HepG2 (cell line): Measurements from ENCODE around the gene LRRC25. TPM values are rescaled to one million over a fixed set of nuclear protein-coding genes. Genes with fewer than 3 reads are reported as not detected.

Source experiments
- CAMTA2 ChIP-seq: sonication (generic); formaldehyde crosslinking; IDR thresholded peaks from 2 replicates; pipeline ENCODE4 v1.4.0; 2020; ENCODE audit warnings: mild to moderate bottlenecking, missing genetic modification reagents, borderline replicate concordance
- GABPB1 ChIP-seq: IDR thresholded peaks from 2 replicates; pipeline ENCODE4 v1.6.1; 2016; ENCODE audit warnings: mild to moderate bottlenecking, missing genetic modification reagents, moderate library complexity, missing compliant biosample characterization
- HOXA5 ChIP-seq: sonication (generic); formaldehyde crosslinking; IDR thresholded peaks from 2 replicates; pipeline ENCODE4 v1.4.0; 2020; ENCODE audit warnings: missing genetic modification reagents
- KDM5A ChIP-seq: fragments of 200-600 bp; sonication (generic); IDR thresholded peaks from 2 replicates; pipeline ENCODE4 v1.7.0; 2018; ENCODE audit warnings: antibody characterized with exemption, mild to moderate bottlenecking, low read length, borderline replicate concordance
- PAX8 ChIP-seq: sonication (generic); formaldehyde crosslinking; IDR thresholded peaks from 2 replicates; pipeline ENCODE4 v1.8.0; 2022; ENCODE audit warnings: mild to moderate bottlenecking, missing genetic modification reagents, borderline replicate concordance
- PITX1 ChIP-seq: sonication (generic); formaldehyde crosslinking; IDR thresholded peaks from 2 replicates; pipeline ENCODE4 v1.5.1; 2020; ENCODE audit warnings: mild to moderate bottlenecking, missing genetic modification reagents
- REPIN1 ChIP-seq: sonication (generic); formaldehyde crosslinking; IDR thresholded peaks from 2 replicates; pipeline ENCODE4 v1.8.0; 2022; ENCODE audit warnings: missing genetic modification reagents, low read depth, mild to moderate bottlenecking, borderline replicate concordance
- TBL1XR1 ChIP-seq: fragments of 150-350 bp; IDR thresholded peaks from 2 replicates; pipeline ENCODE4 v1.6.1; 2014; ENCODE audit warnings: borderline replicate concordance, low read length; ENCODE audit not compliant: partially characterized antibody
- TBP ChIP-seq: sonication (generic); formaldehyde crosslinking; IDR thresholded peaks from 2 replicates; pipeline ENCODE4 v1.5.0; 2020; ENCODE audit warnings: missing genetic modification reagents
- TBX2 ChIP-seq: sonication (generic); formaldehyde crosslinking; IDR thresholded peaks from 2 replicates; pipeline ENCODE4 v1.5.0; 2020; ENCODE audit warnings: missing genetic modification reagents, mild to moderate bottlenecking, borderline replicate concordance
- THYN1 ChIP-seq: sonication (generic); formaldehyde crosslinking; IDR thresholded peaks from 2 replicates; pipeline ENCODE4 v1.8.1; 2023; ENCODE audit warnings: low read depth, mild to moderate bottlenecking, moderate library complexity, missing genetic modification reagents, borderline replicate concordance
- YEATS4 ChIP-seq: sonication (generic); formaldehyde crosslinking; IDR thresholded peaks from 2 replicates; pipeline ENCODE4 v1.4.0; 2020; ENCODE audit warnings: missing genetic modification reagents, borderline replicate concordance
- ZBTB7A ChIP-seq: sonication (generic); formaldehyde crosslinking; IDR thresholded peaks from 2 replicates; pipeline ENCODE4 v1.8.0; 2022; ENCODE audit warnings: mild to moderate bottlenecking, missing genetic modification reagents
- ZC3H4 ChIP-seq: sonication (generic); formaldehyde crosslinking; IDR thresholded peaks from 2 replicates; pipeline ENCODE4 v1.4.0; 2020; ENCODE audit warnings: missing genetic modification reagents, borderline replicate concordance
- ZFP62 ChIP-seq: sonication (generic); formaldehyde crosslinking; IDR thresholded peaks from 2 replicates; pipeline ENCODE4 v1.4.0; 2020; ENCODE audit warnings: missing genetic modification reagents
- ZIK1 ChIP-seq: sonication (generic); formaldehyde crosslinking; IDR thresholded peaks from 2 replicates; pipeline ENCODE4 v1.5.0; 2020; ENCODE audit warnings: mild to moderate bottlenecking, low read depth, missing genetic modification reagents, borderline replicate concordance
- ZNF253 ChIP-seq: sonication (generic); formaldehyde crosslinking; IDR thresholded peaks from 2 replicates; pipeline ENCODE4 v1.8.0; 2022; ENCODE audit warnings: mild to moderate bottlenecking, missing genetic modification reagents, borderline replicate concordance
- ZNF296 ChIP-seq: sonication (generic); formaldehyde crosslinking; conservative IDR thresholded peaks from 2 replicates; pipeline ENCODE4 v1.5.0; 2020; ENCODE audit warnings: mild to moderate bottlenecking, missing genetic modification reagents
- ZNF317 ChIP-seq: sonication (generic); formaldehyde crosslinking; IDR thresholded peaks from 2 replicates; pipeline ENCODE4 v1.5.0; 2020; ENCODE audit warnings: mild to moderate bottlenecking, missing genetic modification reagents
- ZNF550 ChIP-seq: sonication (generic); formaldehyde crosslinking; IDR thresholded peaks from 2 replicates; pipeline ENCODE4 v1.4.0; 2020; ENCODE audit warnings: mild to moderate bottlenecking, missing genetic modification reagents, borderline replicate concordance
- ZSCAN21 ChIP-seq: sonication (generic); formaldehyde crosslinking; IDR thresholded peaks from 2 replicates; pipeline ENCODE4 v1.8.0; 2022; ENCODE audit warnings: mild to moderate bottlenecking, missing genetic modification reagents, moderate library complexity, borderline replicate concordance
- ZSCAN25 ChIP-seq: sonication (generic); formaldehyde crosslinking; IDR thresholded peaks from 2 replicates; pipeline ENCODE4 v1.8.0; 2022; ENCODE audit warnings: mild to moderate bottlenecking, missing genetic modification reagents
- ZSCAN30 ChIP-seq: sonication (generic); formaldehyde crosslinking; IDR thresholded peaks from 2 replicates; pipeline ENCODE4 v1.5.0; 2020; ENCODE audit warnings: mild to moderate bottlenecking, missing genetic modification reagents
- polyA plus RNA-seq, 8 experiments: library from polyadenylated mRNA; depleted of rRNA in 3 of 8; stranded (reverse) in 7 of 8; unstranded in 1 of 8; fragments of >200 nt; fragmentation: Illumina TruSeq in 4 of 8; extraction: Trizol in 4 of 8; gene quantifications; 2 replicates each; pipeline versions ENCODE4 v1.2.1 to v1.2.3, GENCODE V29; 2011 to 2016; ENCODE audit warnings: low read depth in 4 of 8, missing spikeins in 1 of 8, mixed read lengths in 1 of 8; ENCODE audit not compliant: insufficient read depth in 1 of 8
- total RNA-seq, 5 experiments: library from RNA; depleted of rRNA; stranded (reverse); fragments of >200 nt; fragmentation: Illumina TruSeq; extraction: Trizol; gene quantifications; 2 replicates each; pipeline ENCODE4 v1.2.3, GENCODE V29; 2016; ENCODE audit warnings: low read depth in 1 of 5
- TF ChIP-seq, protein P1 (sequence below): sonication (generic); formaldehyde crosslinking; IDR thresholded peaks from 2 replicates; pipeline ENCODE4 v1.8.0; 2022; ENCODE audit warnings: mild to moderate bottlenecking, missing genetic modification reagents
- TF ChIP-seq, protein P2 (sequence below): IDR thresholded peaks from 2 replicates; pipeline ENCODE4 v1.6.1; 2016; ENCODE audit warnings: mild to moderate bottlenecking, missing biosample characterization, missing genetic modification reagents
- TF ChIP-seq, protein P3 (sequence below): sonication (generic); formaldehyde crosslinking; IDR thresholded peaks from 2 replicates; pipeline ENCODE4 v1.5.0; 2020; ENCODE audit warnings: mild to moderate bottlenecking, missing genetic modification reagents, borderline replicate concordance

The LRRC25 gene
- total and polyA plus RNA-seq, 2 of the 13 experiments (the other 11 are each of a cell fraction or from before 2014, with no cell fraction given): 0.13 to 0.53 TPM

DNA sequence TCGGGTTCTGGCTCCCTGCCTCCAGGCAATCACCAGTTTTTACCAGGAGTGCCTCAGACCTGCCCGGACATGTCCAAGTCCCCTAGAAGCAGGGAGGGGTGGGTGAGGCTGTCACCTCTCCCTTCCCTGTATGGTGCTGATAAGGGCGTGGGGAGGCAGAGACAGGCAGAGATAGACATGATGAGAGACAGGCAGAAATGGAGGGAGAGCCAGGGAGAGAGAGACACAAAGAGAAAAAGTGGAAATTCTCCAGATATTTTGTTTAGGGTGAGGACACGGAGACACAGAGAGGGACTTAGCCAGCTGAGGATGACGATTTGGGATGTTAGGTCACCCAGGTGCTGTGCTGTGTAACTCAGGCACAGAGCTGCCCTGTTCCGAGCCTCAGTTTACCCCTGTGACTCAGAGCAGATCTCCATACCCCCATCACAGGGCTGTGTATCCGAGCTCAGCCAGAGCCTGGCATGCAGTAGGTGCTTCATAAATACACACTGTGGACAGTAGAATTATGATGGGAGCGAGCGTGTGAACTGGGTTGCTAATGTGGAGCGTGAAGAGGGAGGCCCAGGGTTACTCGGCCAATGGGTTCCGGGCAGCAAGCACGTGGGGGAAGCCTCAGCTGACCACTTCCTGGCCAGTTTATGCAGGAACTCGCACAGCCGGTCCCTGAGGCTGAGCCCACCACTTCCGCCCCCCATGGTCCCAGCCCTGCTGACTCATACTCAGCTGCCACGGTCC, 23.4 kb downstream of the LRRC25 start (continued):
- TF ChIP-seq ZSCAN25 (CRISPR knock-in tag): peak; percentile 58; the same call in 1 of the 2 replicates
- TF ChIP-seq ZBTB7A (CRISPR knock-in tag): peak; percentile 85
- no peak for TF ChIP-seq TBP (CRISPR knock-in tag)
- TF ChIP-seq ZNF253 (CRISPR knock-in tag): peak; percentile 55; the same call in 1 of the 2 replicates
- TF ChIP-seq ZSCAN21 (CRISPR knock-in tag): peak; percentile 70
- peak; percentile 85 for TF ChIP-seq HOXA5 (CRISPR knock-in tag)
- peak; percentile 88; the same call in 1 of the 2 replicates for TF ChIP-seq ZIK1 (CRISPR knock-in tag)
- TF ChIP-seq, protein P1, sequence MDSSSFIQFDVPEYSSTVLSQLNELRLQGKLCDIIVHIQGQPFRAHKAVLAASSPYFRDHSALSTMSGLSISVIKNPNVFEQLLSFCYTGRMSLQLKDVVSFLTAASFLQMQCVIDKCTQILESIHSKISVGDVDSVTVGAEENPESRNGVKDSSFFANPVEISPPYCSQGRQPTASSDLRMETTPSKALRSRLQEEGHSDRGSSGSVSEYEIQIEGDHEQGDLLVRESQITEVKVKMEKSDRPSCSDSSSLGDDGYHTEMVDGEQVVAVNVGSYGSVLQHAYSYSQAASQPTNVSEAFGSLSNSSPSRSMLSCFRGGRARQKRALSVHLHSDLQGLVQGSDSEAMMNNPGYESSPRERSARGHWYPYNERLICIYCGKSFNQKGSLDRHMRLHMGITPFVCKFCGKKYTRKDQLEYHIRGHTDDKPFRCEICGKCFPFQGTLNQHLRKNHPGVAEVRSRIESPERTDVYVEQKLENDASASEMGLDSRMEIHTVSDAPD (CRISPR knock-in tag): peak; percentile 94
- TF ChIP-seq ZNF317: peak; percentile 87; the same call in 1 of the 2 replicates
- TF ChIP-seq TBX2 (CRISPR knock-in tag): peak; percentile 92
- TF ChIP-seq REPIN1 (CRISPR knock-in tag): peak; percentile 42; the same call in 1 of the 2 replicates
- no peak for TF ChIP-seq ZFP62
- 0 out of 2 replicates have a peak, but pooled peaks have one; percentile 27 for TF ChIP-seq KDM5A
- peak; percentile 98 for TF ChIP-seq ZNF296 (CRISPR knock-in tag)
- TF ChIP-seq, protein P2, sequence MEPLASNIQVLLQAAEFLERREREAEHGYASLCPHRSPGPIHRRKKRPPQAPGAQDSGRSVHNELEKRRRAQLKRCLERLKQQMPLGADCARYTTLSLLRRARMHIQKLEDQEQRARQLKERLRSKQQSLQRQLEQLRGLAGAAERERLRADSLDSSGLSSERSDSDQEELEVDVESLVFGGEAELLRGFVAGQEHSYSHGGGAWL (CRISPR knock-in tag): peak; percentile 44; the same call in 1 of the 2 replicates
- TF ChIP-seq PITX1: peak; percentile 28; the same call in 1 of the 2 replicates
- peak; percentile 74; the same call in 1 of the 2 replicates for TF ChIP-seq ZSCAN30 (CRISPR knock-in tag)
- TF ChIP-seq ZNF550 (CRISPR knock-in tag): 0 out of 2 replicates have a peak, but pooled peaks have one; percentile 23
- peak; percentile 72 for TF ChIP-seq YEATS4 (CRISPR knock-in tag)
- peak; percentile 36 for TF ChIP-seq TBL1XR1
- TF ChIP-seq GABPB1 (CRISPR knock-in tag): peak; percentile 92
- TF ChIP-seq ZC3H4: peak; percentile 34; the same call in 1 of the 2 replicates
- no peak for TF ChIP-seq PAX8 (CRISPR knock-in tag)
- TF ChIP-seq, protein P3, sequence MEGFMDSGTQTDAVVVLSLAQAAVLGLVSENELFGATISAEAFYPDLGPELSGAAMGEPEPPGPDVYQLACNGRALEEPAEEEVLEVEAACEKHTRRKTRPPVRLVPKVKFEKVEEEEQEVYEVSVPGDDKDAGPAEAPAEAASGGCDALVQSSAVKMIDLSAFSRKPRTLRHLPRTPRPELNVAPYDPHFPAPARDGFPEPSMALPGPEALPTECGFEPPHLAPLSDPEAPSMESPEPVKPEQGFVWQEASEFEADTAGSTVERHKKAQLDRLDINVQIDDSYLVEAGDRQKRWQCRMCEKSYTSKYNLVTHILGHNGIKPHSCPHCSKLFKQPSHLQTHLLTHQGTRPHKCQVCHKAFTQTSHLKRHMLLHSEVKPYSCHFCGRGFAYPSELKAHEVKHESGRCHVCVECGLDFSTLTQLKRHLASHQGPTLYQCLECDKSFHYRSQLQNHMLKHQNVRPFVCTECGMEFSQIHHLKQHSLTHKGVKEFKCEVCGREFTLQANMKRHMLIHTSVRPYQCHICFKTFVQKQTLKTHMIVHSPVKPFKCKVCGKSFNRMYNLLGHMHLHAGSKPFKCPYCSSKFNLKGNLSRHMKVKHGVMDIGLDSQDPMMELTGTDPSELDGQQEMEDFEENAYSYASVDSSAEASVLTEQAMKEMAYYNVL (CRISPR knock-in tag): peak; percentile 54
- peak; percentile 67; the same call in 1 of the 2 replicates for TF ChIP-seq CAMTA2 (CRISPR knock-in tag)
- 0 out of 2 replicates have a peak, but pooled peaks have one; percentile 71 for TF ChIP-seq THYN1 (CRISPR knock-in tag)
